ENCODE results near the gene ETHE1. TPM values are rescaled to one million over a fixed set of nuclear protein-coding genes. Genes with fewer than 3 reads are reported as not detected.

ETHE1 gene
- total RNA-seq, 1 experiment from 2014 or later, result 293 TPM

GRCh38 chr19:43479226-43479625 is 47.8 kb downstream of the ETHE1 start:
- in situ Hi-C loops (cut with HindIII; ENCODE audit: low pct_unique_long_range_greater_than_20kb, low sequenced_read_pairs), result no loop called here
- no peak for DNase-seq (ENCODE audit: low read depth)

GRCh38 chr19:43478323-43478722 is 48.7 kb downstream of the ETHE1 start:
- in situ Hi-C loops (cut with HindIII; ENCODE audit: low pct_unique_long_range_greater_than_20kb, low sequenced_read_pairs), result no loop called here
- no peak for DNase-seq (ENCODE audit: low read depth)

- in situ Hi-C loops (cut with HindIII; ENCODE audit: low pct_unique_long_range_greater_than_20kb, low sequenced_read_pairs), result no loop called here
- DNase-seq (ENCODE audit: low read depth), result peak; percentile 75
Measured at GRCh38 chr19:43476606-43477005, 50.4 kb downstream of the ETHE1 start.

- DNase-seq (ENCODE audit: low read depth), result peak; percentile 95
- in situ Hi-C loops (cut with HindIII; ENCODE audit: low pct_unique_long_range_greater_than_20kb, low sequenced_read_pairs), result no loop called here
Measured at GRCh38 chr19:43474986-43475705, 51.9 kb downstream of the ETHE1 start.

GRCh38 chr19:43474487-43474886 is 52.5 kb downstream of the ETHE1 start:
- no peak for DNase-seq (ENCODE audit: low read depth)
- in situ Hi-C loops (cut with HindIII; ENCODE audit: low pct_unique_long_range_greater_than_20kb, low sequenced_read_pairs), result no loop called here

- in situ Hi-C loops (cut with HindIII; ENCODE audit: low pct_unique_long_range_greater_than_20kb, low sequenced_read_pairs), result no loop called here
- no peak for DNase-seq (ENCODE audit: low read depth)
Measured at GRCh38 chr19:43471091-43471490, 55.9 kb downstream of the ETHE1 start.

- in situ Hi-C loops (cut with HindIII; ENCODE audit: low pct_unique_long_range_greater_than_20kb, low sequenced_read_pairs), result no loop called here
- DNase-seq (ENCODE audit: low read depth), result no peak
Measured at GRCh38 chr19:43470288-43470687, 56.7 kb downstream of the ETHE1 start.

GRCh38 chr19:43469160-43469480 is 57.9 kb downstream of the ETHE1 start:
- no peak for DNase-seq (ENCODE audit: low read depth)
- in situ Hi-C loops (cut with HindIII; ENCODE audit: low pct_unique_long_range_greater_than_20kb, low sequenced_read_pairs), result no loop called here

- in situ Hi-C loops (cut with HindIII; ENCODE audit: low pct_unique_long_range_greater_than_20kb, low sequenced_read_pairs), result no loop called here
- no peak for DNase-seq (ENCODE audit: low read depth)
Measured at GRCh38 chr19:43468354-43469159, 58.4 kb downstream of the ETHE1 start.

GRCh38 chr19:43467730-43468129 is 59.3 kb downstream of the ETHE1 start:
- in situ Hi-C loops (cut with HindIII; ENCODE audit: low pct_unique_long_range_greater_than_20kb, low sequenced_read_pairs), result no loop called here
- DNase-seq (ENCODE audit: low read depth), result no peak

- in situ Hi-C loops (cut with HindIII; ENCODE audit: low pct_unique_long_range_greater_than_20kb, low sequenced_read_pairs), result no loop called here
- no peak for DNase-seq (ENCODE audit: low read depth)
Measured at GRCh38 chr19:43467276-43467675, 59.7 kb downstream of the ETHE1 start.

GRCh38 chr19:43466793-43467192 is 60.2 kb downstream of the ETHE1 start:
- in situ Hi-C loops (cut with HindIII; ENCODE audit: low pct_unique_long_range_greater_than_20kb, low sequenced_read_pairs), result no loop called here
- no peak for DNase-seq (ENCODE audit: low read depth)

GRCh38 chr19:43465468-43466120 is 61.4 kb downstream of the ETHE1 start, which contains the start of gene LYPD3:
Gene LYPD3, minus strand, starts transcription at chr19:43465608. Its CDS starts 37 bp downstream, at chr19:43465571.
- in situ Hi-C loops (cut with HindIII; ENCODE audit: low pct_unique_long_range_greater_than_20kb, low sequenced_read_pairs), result no loop called here
- DNase-seq (ENCODE audit: low read depth), result no peak

- DNase-seq (ENCODE audit: low read depth), result no peak
- in situ Hi-C loops (cut with HindIII; ENCODE audit: low pct_unique_long_range_greater_than_20kb, low sequenced_read_pairs), result no loop called here
Measured at GRCh38 chr19:43464134-43464775, 62.7 kb downstream of the ETHE1 start.

GRCh38 chr19:43463381-43464133 is 63.4 kb downstream of the ETHE1 start:
- in situ Hi-C loops (cut with HindIII; ENCODE audit: low pct_unique_long_range_greater_than_20kb, low sequenced_read_pairs), result no loop called here
- peak; percentile 99 for DNase-seq (ENCODE audit: low read depth)

GRCh38 chr19:43462785-43463380 is 64.1 kb downstream of the ETHE1 start:
- in situ Hi-C loops (cut with HindIII; ENCODE audit: low pct_unique_long_range_greater_than_20kb, low sequenced_read_pairs), result no loop called here
- no peak for DNase-seq (ENCODE audit: low read depth)

GRCh38 chr19:43462383-43462782 is 64.6 kb downstream of the ETHE1 start:
- no peak for DNase-seq (ENCODE audit: low read depth)
- in situ Hi-C loops (cut with HindIII; ENCODE audit: low pct_unique_long_range_greater_than_20kb, low sequenced_read_pairs), result no loop called here

- in situ Hi-C loops (cut with HindIII; ENCODE audit: low pct_unique_long_range_greater_than_20kb, low sequenced_read_pairs), result no loop called here
- DNase-seq (ENCODE audit: low read depth), result no peak
Measured at GRCh38 chr19:43461303-43461702, 65.7 kb downstream of the ETHE1 start.

Data from Caki2 (cell line).